ENCODE results near the gene THTPA. TPM values are rescaled to one million over a fixed set of nuclear protein-coding genes. Genes with fewer than 3 reads are reported as not detected.

THTPA gene
- total and polyA plus RNA-seq, 9 of the 15 experiments (the other 6 are each of a cell fraction or from before 2014, with no cell fraction given), result 2.4 to 8.7 (median 5.2) TPM

DNA sequence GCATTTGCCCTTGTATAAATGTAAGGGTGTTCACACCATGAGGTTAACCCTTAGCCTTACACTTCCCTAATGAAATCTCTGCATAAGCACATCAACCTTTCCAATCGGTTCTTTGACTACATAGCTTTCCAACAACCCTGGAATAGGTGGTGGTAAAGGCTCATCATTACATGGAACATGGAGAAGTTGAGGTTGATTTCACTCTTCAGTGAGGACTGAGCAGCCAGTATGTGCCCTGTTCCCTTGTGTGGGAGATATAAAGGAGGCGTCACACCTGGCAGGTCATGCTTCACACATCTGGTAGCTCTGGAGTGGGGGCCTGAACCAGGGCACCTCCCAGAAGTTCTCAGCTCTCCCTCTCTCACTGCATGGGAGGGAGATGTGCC lies 44.2 kb downstream of the THTPA start:
- no peaks in the 10 kb centered on the region for H3K9me3 ChIP-seq (replicated peaks; ENCODE audit: control insufficient read depth, insufficient read depth, low read depth, low read length)
- in situ Hi-C loops (cut with MboI), result no loop called here
- ChIA-PET CTCF (ENCODE audit: low intra/inter-chr PET ratio) (no interaction called here), POLR2A (interaction anchor here (0.6 to 1.6 kb wide), 2 partner anchors 11 to 18 kb away, joined by 3 to 4 read pairs; no protein-coding TSS in a partner anchor)
- H3K27me3 ChIP-seq (ENCODE audit: control insufficient read depth in 2 of 2, insufficient read depth in 2 of 2, low read length in 2 of 2), result peaks cover 0 to 4% of the 10 kb centered on the region in 2 experiments; a peak in 1 of 5 replicates
- no peaks in the 10 kb centered on the region for H3K36me3 ChIP-seq (ENCODE audit: control insufficient read depth, insufficient read depth, low read length)
- no TSS peak for BruUV-seq (replicated peaks)
- WGBS (ENCODE audit: insufficient coverage, low coverage, missing lambda C conversion rate), result 0% methylated on average over 2 of the region's 2 CpGs
- FAIRE-seq, result no peak
- no peak for TF ChIP-seq SETDB1 (IDR thresholded peaks at IDR 0.05; ENCODE audit: low read length)
- TF ChIP-seq SREBF2 (CRISPR knock-in tag; IDR thresholded peaks at IDR 0.05), result no peak
- no peak for TF ChIP-seq ZEB2 (IDR thresholded peaks at IDR 0.05)
- TF ChIP-seq ZSCAN29 (IDR thresholded peaks at IDR 0.05), result no peak
- TF ChIP-seq NBN (IDR thresholded peaks at IDR 0.05; ENCODE audit: low read depth), result no peak
- no peak for TF ChIP-seq HDAC2 (IDR thresholded peaks at IDR 0.05)
- H3K27ac ChIP-seq (ENCODE audit: extremely low read depth, low read depth, low read length), result no peak overlapping the region
- H3K4me3 ChIP-seq, result no peak overlapping the region
- H4K20me1 ChIP-seq (replicated peaks; ENCODE audit: control insufficient read depth, insufficient read depth, low read length), result no peaks in the 10 kb centered on the region
- no peaks in the 10 kb centered on the region; a peak in 1 of 5 replicates for H3K4me1 ChIP-seq (replicated peaks in 1 of 2; ENCODE audit: control insufficient read depth in 2 of 2, insufficient read depth in 2 of 2, low read length in 2 of 2)
- H3K9ac ChIP-seq (ENCODE audit: insufficient read depth in 1 of 2, low read depth in 2 of 2, low read length in 2 of 2), result no peak overlapping the region
- no peak for DNase-seq (ENCODE audit: extremely low read depth in 1 of 4, low spot score in 3 of 4)
- no peak overlapping the region for H2AFZ ChIP-seq (ENCODE audit: low read depth, low read length)
- H3K4me2 ChIP-seq (ENCODE audit: insufficient read depth, low read length), result no peak overlapping the region
- intact Hi-C loops (cut with micrococcal nuclease), result no loop called here
- no peaks in the 10 kb centered on the region for H3K79me2 ChIP-seq (ENCODE audit: control insufficient read depth, insufficient read depth, low read length)
- no peak for ATAC-seq
- no peaks in the 10 kb centered on the region for H3K9me1 ChIP-seq (ENCODE audit: control insufficient read depth, insufficient read depth, low read length)

DNA sequence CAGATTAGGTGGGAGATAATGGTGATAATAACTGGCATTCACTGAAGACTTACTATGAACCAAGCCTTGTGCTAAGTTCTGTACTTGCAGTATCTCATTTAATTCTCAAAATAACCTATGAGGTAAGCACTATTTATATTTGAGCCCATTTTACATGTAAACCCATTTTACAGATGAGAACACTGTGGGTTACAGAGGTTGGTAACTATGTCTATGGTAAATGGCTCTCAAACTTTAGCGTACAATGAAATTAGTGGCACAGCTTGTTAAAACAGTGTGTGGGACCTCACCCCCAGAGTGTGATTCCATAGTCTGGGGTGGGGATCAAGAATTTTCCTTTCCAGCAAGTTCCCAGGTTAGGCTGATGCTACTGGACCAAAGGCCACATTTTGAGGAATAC lies 44.7 kb downstream of the THTPA start:
- WGBS (ENCODE audit: insufficient coverage, low coverage, missing lambda C conversion rate), result 0% methylated on average over 1 of the region's 1 CpG
- Histone ChIP-seq H3K4me3 (no peak overlapping the region), H3K79me2 (ENCODE audit: control insufficient read depth, insufficient read depth, low read length) (no peaks in the 10 kb centered on the region), H3K9me1 (ENCODE audit: control insufficient read depth, insufficient read depth, low read length) (no peaks in the 10 kb centered on the region), H3K9me3 (replicated peaks; ENCODE audit: control insufficient read depth, insufficient read depth, low read depth, low read length) (no peaks in the 10 kb centered on the region), H3K4me2 (ENCODE audit: insufficient read depth, low read length) (no peak overlapping the region), H3K4me1 (replicated peaks in 1 of 2; ENCODE audit: control insufficient read depth in 2 of 2, insufficient read depth in 2 of 2, low read length in 2 of 2) (no peaks in the 10 kb centered on the region; a peak in 1 of 5 replicates), H3K27ac (ENCODE audit: extremely low read depth, low read depth, low read length) (no peak overlapping the region), H2AFZ (ENCODE audit: low read depth, low read length) (no peak overlapping the region), H3K27me3 (ENCODE audit: control insufficient read depth in 2 of 2, insufficient read depth in 2 of 2, low read length in 2 of 2) (peaks cover 0 to 4% of the 10 kb centered on the region in 2 experiments; a peak in 1 of 5 replicates), H4K20me1 (replicated peaks; ENCODE audit: control insufficient read depth, insufficient read depth, low read length) (no peaks in the 10 kb centered on the region), H3K36me3 (ENCODE audit: control insufficient read depth, insufficient read depth, low read length) (no peaks in the 10 kb centered on the region), H3K9ac (ENCODE audit: insufficient read depth in 1 of 2, low read depth in 2 of 2, low read length in 2 of 2) (no peak overlapping the region)
- ChIA-PET POLR2A (interaction anchor here (0.6 to 1.6 kb wide), 2 partner anchors 10 to 18 kb away, joined by 3 to 4 read pairs; no protein-coding TSS in a partner anchor), CTCF (ENCODE audit: low intra/inter-chr PET ratio) (no interaction called here)
- no peak for DNase-seq (ENCODE audit: extremely low read depth in 1 of 4, low spot score in 3 of 4)
- TF ChIP-seq, protein P1, sequence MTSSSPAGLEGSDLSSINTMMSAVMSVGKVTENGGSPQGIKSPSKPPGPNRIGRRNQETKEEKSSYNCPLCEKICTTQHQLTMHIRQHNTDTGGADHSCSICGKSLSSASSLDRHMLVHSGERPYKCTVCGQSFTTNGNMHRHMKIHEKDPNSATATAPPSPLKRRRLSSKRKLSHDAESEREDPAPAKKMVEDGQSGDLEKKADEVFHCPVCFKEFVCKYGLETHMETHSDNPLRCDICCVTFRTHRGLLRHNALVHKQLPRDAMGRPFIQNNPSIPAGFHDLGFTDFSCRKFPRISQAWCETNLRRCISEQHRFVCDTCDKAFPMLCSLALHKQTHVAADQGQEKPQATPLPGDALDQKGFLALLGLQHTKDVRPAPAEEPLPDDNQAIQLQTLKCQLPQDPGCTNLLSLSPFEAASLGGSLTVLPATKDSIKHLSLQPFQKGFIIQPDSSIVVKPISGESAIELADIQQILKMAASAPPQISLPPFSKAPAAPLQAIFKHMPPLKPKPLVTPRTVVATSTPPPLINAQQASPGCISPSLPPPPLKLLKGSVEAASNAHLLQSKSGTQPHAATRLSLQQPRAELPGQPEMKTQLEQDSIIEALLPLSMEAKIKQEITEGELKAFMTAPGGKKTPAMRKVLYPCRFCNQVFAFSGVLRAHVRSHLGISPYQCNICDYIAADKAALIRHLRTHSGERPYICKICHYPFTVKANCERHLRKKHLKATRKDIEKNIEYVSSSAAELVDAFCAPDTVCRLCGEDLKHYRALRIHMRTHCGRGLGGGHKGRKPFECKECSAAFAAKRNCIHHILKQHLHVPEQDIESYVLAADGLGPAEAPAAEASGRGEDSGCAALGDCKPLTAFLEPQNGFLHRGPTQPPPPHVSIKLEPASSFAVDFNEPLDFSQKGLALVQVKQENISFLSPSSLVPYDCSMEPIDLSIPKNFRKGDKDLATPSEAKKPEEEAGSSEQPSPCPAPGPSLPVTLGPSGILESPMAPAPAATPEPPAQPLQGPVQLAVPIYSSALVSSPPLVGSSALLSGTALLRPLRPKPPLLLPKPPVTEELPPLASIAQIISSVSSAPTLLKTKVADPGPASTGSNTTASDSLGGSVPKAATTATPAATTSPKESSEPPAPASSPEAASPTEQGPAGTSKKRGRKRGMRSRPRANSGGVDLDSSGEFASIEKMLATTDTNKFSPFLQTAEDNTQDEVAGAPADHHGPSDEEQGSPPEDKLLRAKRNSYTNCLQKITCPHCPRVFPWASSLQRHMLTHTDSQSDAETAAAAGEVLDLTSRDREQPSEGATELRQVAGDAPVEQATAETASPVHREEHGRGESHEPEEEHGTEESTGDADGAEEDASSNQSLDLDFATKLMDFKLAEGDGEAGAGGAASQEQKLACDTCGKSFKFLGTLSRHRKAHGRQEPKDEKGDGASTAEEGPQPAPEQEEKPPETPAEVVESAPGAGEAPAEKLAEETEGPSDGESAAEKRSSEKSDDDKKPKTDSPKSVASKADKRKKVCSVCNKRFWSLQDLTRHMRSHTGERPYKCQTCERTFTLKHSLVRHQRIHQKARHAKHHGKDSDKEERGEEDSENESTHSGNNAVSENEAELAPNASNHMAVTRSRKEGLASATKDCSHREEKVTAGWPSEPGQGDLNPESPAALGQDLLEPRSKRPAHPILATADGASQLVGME (CRISPR knock-in tag; IDR thresholded peaks at IDR 0.05), result no peak
- TF ChIP-seq, protein P2, sequence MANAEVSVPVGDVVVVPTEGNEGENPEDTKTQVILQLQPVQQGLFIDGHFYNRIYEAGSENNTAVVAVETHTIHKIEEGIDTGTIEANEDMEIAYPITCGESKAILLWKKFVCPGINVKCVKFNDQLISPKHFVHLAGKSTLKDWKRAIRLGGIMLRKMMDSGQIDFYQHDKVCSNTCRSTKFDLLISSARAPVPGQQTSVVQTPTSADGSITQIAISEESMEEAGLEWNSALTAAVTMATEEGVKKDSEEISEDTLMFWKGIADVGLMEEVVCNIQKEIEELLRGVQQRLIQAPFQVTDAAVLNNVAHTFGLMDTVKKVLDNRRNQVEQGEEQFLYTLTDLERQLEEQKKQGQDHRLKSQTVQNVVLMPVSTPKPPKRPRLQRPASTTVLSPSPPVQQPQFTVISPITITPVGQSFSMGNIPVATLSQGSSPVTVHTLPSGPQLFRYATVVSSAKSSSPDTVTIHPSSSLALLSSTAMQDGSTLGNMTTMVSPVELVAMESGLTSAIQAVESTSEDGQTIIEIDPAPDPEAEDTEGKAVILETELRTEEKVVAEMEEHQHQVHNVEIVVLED (CRISPR knock-in tag; IDR thresholded peaks at IDR 0.05), result no peak
- TF ChIP-seq RBM25 (IDR thresholded peaks at IDR 0.05; ENCODE audit: low read depth, low read length, severe bottlenecking), result peak; percentile 39
- ATAC-seq, result no peak
- no peak for FAIRE-seq
- in situ Hi-C loops (cut with MboI), result no loop called here
- intact Hi-C loops (cut with micrococcal nuclease), result no loop called here
- BruUV-seq (replicated peaks), result no TSS peak
